CD4-positive, alpha-beta T cell (primary cell): ENCODE measurements around the gene MRPL19. TPM values are rescaled to one million over a fixed set of nuclear protein-coding genes. Genes with fewer than 3 reads are reported as not detected.

Source experiments
- ATAC-seq: fragments of 200-7000 bp; cut with Tn5 transposase; one replicate; pipeline ENCODE4 v1.10.0; 2022; ENCODE audit warnings: mild to moderate bottlenecking; ENCODE audit not compliant: poor library complexity
- CTCF ChIA-PET: fragments of 350-600 bp; sonication (Branson Sonifier 250); formaldehyde crosslinking; loops from one replicate; lab custom pipeline; 2021; ENCODE audit warnings: antibody characterized with exemption, inconsistent platforms; lab: Charles Lee
- POLR2A ChIA-PET: fragments of 350-600 bp; sonication (Branson Sonifier 250); formaldehyde crosslinking; loops from one replicate; lab custom pipeline; 2021; ENCODE audit warnings: antibody characterized with exemption, inconsistent platforms; lab: Charles Lee
- DNase-seq, 14 experiments: peaks; one replicate each; pipeline ENCODE4 v3.0.0-alpha.2; 2013 to 2020; ENCODE audit warnings: mixed read lengths in 2 of 14
- H3K27ac ChIP-seq, 2 donors: one replicate each; pipeline versions ENCODE4 v1.5.1 to v1.7.0; 2013; ENCODE audit warnings: low read length in 2 of 2, low read depth in 1 of 2, mild to moderate bottlenecking in 1 of 2
- H3K27me3 ChIP-seq, 2 experiments: 1 replicate in 1 of 2; 2 replicates in 1 of 2; pipeline versions ENCODE4 v1.6.1 to v1.7.0; 2013; ENCODE audit warnings: low read length in 2 of 2, control low read depth in 1 of 2, mild to moderate bottlenecking in 1 of 2, moderate library complexity in 1 of 2; ENCODE audit not compliant: insufficient read depth in 2 of 2, control insufficient read depth in 1 of 2
- H3K36me3 ChIP-seq: one replicate; pipeline ENCODE4 v1.6.1; 2013; ENCODE audit warnings: low read length, control low read depth; ENCODE audit not compliant: insufficient read depth
- H3K4me1 ChIP-seq: one replicate; pipeline ENCODE4 v1.6.1; 2013; ENCODE audit warnings: low read length, control low read depth; ENCODE audit not compliant: insufficient read depth
- H3K4me3 ChIP-seq: one replicate; pipeline ENCODE4 v1.5.1; 2013; ENCODE audit warnings: mild to moderate bottlenecking, low read length, moderate library complexity
- H3K9me3 ChIP-seq, 2 experiments: 1 replicate in 1 of 2; 2 replicates in 1 of 2; pipeline versions ENCODE4 v1.6.1 to v1.7.0; 2013; ENCODE audit warnings: low read length in 2 of 2, mild to moderate bottlenecking in 2 of 2, control low read depth in 1 of 2, moderate library complexity in 1 of 2; ENCODE audit not compliant: control insufficient read depth in 1 of 2, insufficient read depth in 1 of 2
- H3K27ac Mint-ChIP-seq: one replicate; pipeline ENCODE4 v1.8.0; 2020; ENCODE audit warnings: mixed read lengths
- H3K27me3 Mint-ChIP-seq: one replicate; pipeline ENCODE4 v1.8.0; 2021; ENCODE audit warnings: mixed read lengths
- H3K36me3 Mint-ChIP-seq: one replicate; pipeline ENCODE4 v1.8.0; 2021; ENCODE audit warnings: low read depth, mixed read lengths
- H3K4me1 Mint-ChIP-seq: one replicate; pipeline ENCODE4 v1.8.0; 2021; ENCODE audit warnings: low read depth, mixed read lengths
- H3K4me3 Mint-ChIP-seq: one replicate; pipeline ENCODE4 v1.8.0; 2020; ENCODE audit warnings: mild to moderate bottlenecking, mixed read lengths
- H3K9me3 Mint-ChIP-seq: one replicate; pipeline ENCODE4 v1.8.0; 2020; ENCODE audit warnings: mixed read lengths
- intact Hi-C, 2 experiments: fragments of 100-400 bp; cut with DNase I in 1 of 2; cut with micrococcal nuclease in 1 of 2; formaldehyde crosslinking; loops; one replicate each; pipeline versions ENCODE4 v1.15.1 to v1.9.0; 2023 to 2025; cut with DNase I, micrococcal nuclease
- total RNA-seq, 174 experiments: library from RNA in 2 of 174; stranded (reverse) in 2 of 174; gene quantifications; one replicate each; pipeline ENCODE4 v1.2.3 and lab custom pipeline; 2021 to 2026
- TF ChIP-seq, protein P1 (sequence below): fragments of 200-600 bp; IDR thresholded peaks from one replicate; pipeline ENCODE4 v1.8.0; 2022; ENCODE audit warnings: antibody characterized with exemption, mild to moderate bottlenecking

MRPL19 gene
- total RNA-seq, 2 experiments from 2014 or later, result 10.7 to 14.9 TPM

DNA sequence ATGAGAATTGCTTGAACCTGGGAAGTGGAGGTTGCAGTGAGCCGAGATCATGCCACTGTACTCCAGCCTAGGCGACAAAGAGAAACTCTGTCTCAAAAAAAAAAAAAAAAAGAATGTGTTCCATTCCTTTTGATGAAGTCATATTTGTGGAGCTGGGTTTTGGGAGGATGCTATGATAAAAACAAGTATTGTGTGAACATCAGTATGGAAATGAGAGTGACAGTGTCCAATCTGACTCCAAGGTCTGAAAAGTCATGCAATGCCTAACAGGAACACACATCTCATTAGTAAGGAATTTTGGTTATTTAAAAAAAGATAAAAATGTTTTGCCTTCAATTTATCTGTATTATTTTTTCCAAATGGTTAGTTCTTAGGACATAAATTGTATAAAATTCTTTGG is 52.3 kb downstream of the MRPL19 start:
- Mint-ChIP-seq H3K4me1 (no peaks in the 10 kb centered on the region), H3K9me3 (no peaks in the 10 kb centered on the region), H3K4me3 (no peak overlapping the region), H3K27me3 (no peaks in the 10 kb centered on the region), H3K27ac (no peak overlapping the region), H3K36me3 (peaks cover 71% of the 10 kb centered on the region)
- POLR2A ChIA-PET, result interaction anchor here (1.3 kb wide), 1 partner anchor 12 kb away, joined by 4 read pairs; the partner anchor contains the start of gene GCFC2
- no peak for DNase-seq
- H3K27ac ChIP-seq, result no peak overlapping the region
- H3K36me3 ChIP-seq, result peaks cover 61% of the 10 kb centered on the region
- no peaks in the 10 kb centered on the region for H3K4me1 ChIP-seq
- no peaks in the 10 kb centered on the region for H3K27me3 ChIP-seq
- ATAC-seq, result no peak
- H3K4me3 ChIP-seq, result no peak overlapping the region
- no peaks in the 10 kb centered on the region for H3K9me3 ChIP-seq
- CTCF ChIA-PET, result no interaction called here
- TF ChIP-seq, protein P1, sequence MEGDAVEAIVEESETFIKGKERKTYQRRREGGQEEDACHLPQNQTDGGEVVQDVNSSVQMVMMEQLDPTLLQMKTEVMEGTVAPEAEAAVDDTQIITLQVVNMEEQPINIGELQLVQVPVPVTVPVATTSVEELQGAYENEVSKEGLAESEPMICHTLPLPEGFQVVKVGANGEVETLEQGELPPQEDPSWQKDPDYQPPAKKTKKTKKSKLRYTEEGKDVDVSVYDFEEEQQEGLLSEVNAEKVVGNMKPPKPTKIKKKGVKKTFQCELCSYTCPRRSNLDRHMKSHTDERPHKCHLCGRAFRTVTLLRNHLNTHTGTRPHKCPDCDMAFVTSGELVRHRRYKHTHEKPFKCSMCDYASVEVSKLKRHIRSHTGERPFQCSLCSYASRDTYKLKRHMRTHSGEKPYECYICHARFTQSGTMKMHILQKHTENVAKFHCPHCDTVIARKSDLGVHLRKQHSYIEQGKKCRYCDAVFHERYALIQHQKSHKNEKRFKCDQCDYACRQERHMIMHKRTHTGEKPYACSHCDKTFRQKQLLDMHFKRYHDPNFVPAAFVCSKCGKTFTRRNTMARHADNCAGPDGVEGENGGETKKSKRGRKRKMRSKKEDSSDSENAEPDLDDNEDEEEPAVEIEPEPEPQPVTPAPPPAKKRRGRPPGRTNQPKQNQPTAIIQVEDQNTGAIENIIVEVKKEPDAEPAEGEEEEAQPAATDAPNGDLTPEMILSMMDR, result no peak
- intact Hi-C loops, result no loop called here

DNA sequence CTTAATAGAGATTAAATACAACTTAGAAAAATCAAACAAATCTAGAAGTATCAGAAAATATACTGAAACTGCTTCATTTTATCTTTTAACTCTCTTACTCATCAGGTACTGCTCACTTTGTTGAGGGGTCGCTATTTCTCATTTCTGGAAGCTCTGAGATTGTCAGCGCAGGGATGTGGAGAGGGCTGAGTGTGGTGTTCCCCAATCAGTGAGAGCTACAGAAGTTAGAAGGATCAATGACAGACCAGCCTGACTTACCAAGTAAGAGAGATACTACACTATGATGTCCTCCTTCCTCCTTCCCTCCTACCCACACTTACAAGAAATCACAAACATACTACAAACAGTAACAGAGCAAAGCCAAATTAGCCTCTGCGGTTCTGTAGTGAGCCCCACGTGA is 56.0 kb downstream of the MRPL19 start:
- no peak overlapping the region for H3K27ac Mint-ChIP-seq
- DNase-seq (no peak), ATAC-seq (no peak)
- H3K4me1 Mint-ChIP-seq, result peaks cover 9% of the 10 kb centered on the region
- H3K27me3 Mint-ChIP-seq, result no peaks in the 10 kb centered on the region
- no peak overlapping the region for H3K4me3 Mint-ChIP-seq
- ChIA-PET POLR2A (no interaction called here), CTCF (no interaction called here)
- no peak overlapping the region for H3K4me3 ChIP-seq
- no peaks in the 10 kb centered on the region for H3K27me3 ChIP-seq
- peaks cover 89% of the 10 kb centered on the region for H3K36me3 Mint-ChIP-seq
- TF ChIP-seq, protein P1, result no peak
- H3K9me3 Mint-ChIP-seq, result no peaks in the 10 kb centered on the region
- H3K9me3 ChIP-seq, result no peaks in the 10 kb centered on the region
- no peak overlapping the region for H3K27ac ChIP-seq
- H3K36me3 ChIP-seq, result peaks cover 68% of the 10 kb centered on the region
- intact Hi-C loops, result no loop called here
- no peaks in the 10 kb centered on the region for H3K4me1 ChIP-seq

DNA sequence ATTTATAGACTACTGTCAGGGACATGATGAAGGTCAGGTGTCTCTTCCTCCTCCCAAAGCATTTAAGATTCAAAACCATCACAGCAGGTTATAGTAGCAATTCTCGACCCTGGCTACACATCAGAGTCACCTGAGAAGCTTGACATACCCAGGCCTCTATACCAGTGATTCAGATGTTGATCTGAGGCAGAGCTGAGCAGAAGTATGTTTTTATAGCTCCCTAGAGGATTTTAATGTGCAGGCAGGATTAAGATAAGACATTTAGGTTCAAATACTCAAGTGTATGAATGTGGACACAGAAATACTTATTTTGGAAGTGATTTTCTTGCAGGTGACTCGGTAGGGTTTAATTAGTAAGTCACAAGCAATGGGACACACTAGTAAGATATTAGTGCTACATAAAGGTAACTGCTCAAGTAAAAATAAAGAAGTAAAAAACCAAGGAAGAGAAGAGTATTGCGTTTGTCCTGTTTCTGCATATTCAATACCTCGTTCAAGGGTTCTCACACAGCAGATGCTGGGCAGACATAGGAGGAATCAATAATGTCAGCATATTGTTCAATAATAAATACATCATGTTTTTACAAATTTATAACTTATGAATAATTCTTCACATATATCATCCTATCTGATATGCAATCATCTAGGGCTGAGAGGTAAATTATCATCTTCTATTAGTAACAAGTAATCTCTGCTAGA is 57.2 kb downstream of the MRPL19 start:
- TF ChIP-seq, protein P1, result no peak
- no peak overlapping the region for H3K27ac Mint-ChIP-seq
- DNase-seq (no peak), ATAC-seq (no peak)
- H3K9me3 Mint-ChIP-seq, result no peaks in the 10 kb centered on the region
- peaks cover 19% of the 10 kb centered on the region for H3K4me1 Mint-ChIP-seq
- intact Hi-C loops, result no loop called here
- H3K27ac ChIP-seq, result no peak overlapping the region
- no peak overlapping the region for H3K4me3 ChIP-seq
- POLR2A ChIA-PET, result no interaction called here
- CTCF ChIA-PET, result no interaction called here
- no peak overlapping the region for H3K4me3 Mint-ChIP-seq
- H3K4me1 ChIP-seq, result no peaks in the 10 kb centered on the region
- H3K9me3 ChIP-seq, result no peaks in the 10 kb centered on the region
- no peaks in the 10 kb centered on the region for H3K27me3 ChIP-seq
- H3K27me3 Mint-ChIP-seq, result no peaks in the 10 kb centered on the region
- peaks cover 66% of the 10 kb centered on the region for H3K36me3 ChIP-seq
- peaks cover 77% of the 10 kb centered on the region for H3K36me3 Mint-ChIP-seq
